ENCODE data around the gene TNPO3.

Gene TNPO3

GRCh38 chr7:128928159-128928813, 126.6 kb downstream of the TNPO3 start:
- H3K9ac ChIP-seq (ENCODE audit: insufficient read length): no peak overlapping the region
- H3K9me3 ChIP-seq (ENCODE audit: low read depth, low read length): no peaks in the 10 kb centered on the region
- no peak for TF ChIP-seq POLR2AphosphoS5 (IDR thresholded peaks at IDR 0.05; ENCODE audit: borderline replicate concordance, low read depth, low read length)
- no peak for TF ChIP-seq EZH2 (IDR thresholded peaks at IDR 0.05)
- no peak for TF ChIP-seq FOXP2 (optimal IDR thresholded peaks at IDR 0.05; ENCODE audit: control extremely low read depth, extremely low read length, insufficient read depth)
- no peaks in the 10 kb centered on the region for H3K36me3 ChIP-seq (ENCODE audit: insufficient read depth, low read length)
- no peak overlapping the region for H3K4me3 ChIP-seq
- DNase-seq (ENCODE audit: low read depth, low spot score): no peak
- H3K27ac ChIP-seq: no peak overlapping the region

- Histone ChIP-seq H3K4me3 (no peak overlapping the region), H3K9ac (ENCODE audit: insufficient read length) (no peak overlapping the region), H3K9me3 (ENCODE audit: low read depth, low read length) (no peaks in the 10 kb centered on the region), H3K36me3 (ENCODE audit: insufficient read depth, low read length) (no peaks in the 10 kb centered on the region), H3K27ac (no peak overlapping the region)
- no peak for DNase-seq (ENCODE audit: low read depth, low spot score)
- no peak for TF ChIP-seq EZH2 (IDR thresholded peaks at IDR 0.05)
- TF ChIP-seq FOXP2 (optimal IDR thresholded peaks at IDR 0.05; ENCODE audit: control extremely low read depth, extremely low read length, insufficient read depth): no peak
- no peak for TF ChIP-seq POLR2AphosphoS5 (IDR thresholded peaks at IDR 0.05; ENCODE audit: borderline replicate concordance, low read depth, low read length)
Observed at GRCh38 chr7:128924707-128925588, 130.0 kb downstream of the TNPO3 start.

- DNase-seq (ENCODE audit: low read depth, low spot score): no peak
- H3K4me3 ChIP-seq: no peak overlapping the region
- no peak for TF ChIP-seq FOXP2 (optimal IDR thresholded peaks at IDR 0.05; ENCODE audit: control extremely low read depth, extremely low read length, insufficient read depth)
- no peak for TF ChIP-seq EZH2 (IDR thresholded peaks at IDR 0.05)
- TF ChIP-seq POLR2AphosphoS5 (IDR thresholded peaks at IDR 0.05; ENCODE audit: borderline replicate concordance, low read depth, low read length): no peak
- H3K27ac ChIP-seq: no peak overlapping the region
- H3K36me3 ChIP-seq (ENCODE audit: insufficient read depth, low read length): no peaks in the 10 kb centered on the region
- no peaks in the 10 kb centered on the region for H3K9me3 ChIP-seq (ENCODE audit: low read depth, low read length)
- no peak overlapping the region for H3K9ac ChIP-seq (ENCODE audit: insufficient read length)
Observed at GRCh38 chr7:128923411-128923800, 131.5 kb downstream of the TNPO3 start.

- Histone ChIP-seq H3K9ac (ENCODE audit: insufficient read length) (no peak overlapping the region), H3K36me3 (ENCODE audit: insufficient read depth, low read length) (no peaks in the 10 kb centered on the region), H3K4me3 (no peak overlapping the region), H3K27ac (no peak overlapping the region), H3K9me3 (ENCODE audit: low read depth, low read length) (no peaks in the 10 kb centered on the region)
- no peak for DNase-seq (ENCODE audit: low read depth, low spot score)
- no peak for TF ChIP-seq POLR2AphosphoS5 (IDR thresholded peaks at IDR 0.05; ENCODE audit: borderline replicate concordance, low read depth, low read length)
- no peak for TF ChIP-seq EZH2 (IDR thresholded peaks at IDR 0.05)
- TF ChIP-seq FOXP2 (optimal IDR thresholded peaks at IDR 0.05; ENCODE audit: control extremely low read depth, extremely low read length, insufficient read depth): no peak
Observed at GRCh38 chr7:128922496-128923410, 132.2 kb downstream of the TNPO3 start.

GRCh38 chr7:128921866-128922440, 133.0 kb downstream of the TNPO3 start:
- no peaks in the 10 kb centered on the region for H3K36me3 ChIP-seq (ENCODE audit: insufficient read depth, low read length)
- no peak overlapping the region for H3K4me3 ChIP-seq
- no peak overlapping the region for H3K27ac ChIP-seq
- H3K9ac ChIP-seq (ENCODE audit: insufficient read length): no peak overlapping the region
- no peak for DNase-seq (ENCODE audit: low read depth, low spot score)
- H3K9me3 ChIP-seq (ENCODE audit: low read depth, low read length): no peaks in the 10 kb centered on the region
- TF ChIP-seq POLR2AphosphoS5 (IDR thresholded peaks at IDR 0.05; ENCODE audit: borderline replicate concordance, low read depth, low read length) (no peak), FOXP2 (optimal IDR thresholded peaks at IDR 0.05; ENCODE audit: control extremely low read depth, extremely low read length, insufficient read depth) (no peak), EZH2 (IDR thresholded peaks at IDR 0.05) (no peak)

GRCh38 chr7:128920913-128921582, 133.9 kb downstream of the TNPO3 start:
- Histone ChIP-seq H3K4me3 (no peak overlapping the region), H3K27ac (no peak overlapping the region), H3K9ac (ENCODE audit: insufficient read length) (no peak overlapping the region), H3K9me3 (ENCODE audit: low read depth, low read length) (no peaks in the 10 kb centered on the region), H3K36me3 (ENCODE audit: insufficient read depth, low read length) (no peaks in the 10 kb centered on the region)
- no peak for DNase-seq (ENCODE audit: low read depth, low spot score)
- TF ChIP-seq POLR2AphosphoS5 (IDR thresholded peaks at IDR 0.05; ENCODE audit: borderline replicate concordance, low read depth, low read length) (no peak), EZH2 (IDR thresholded peaks at IDR 0.05) (no peak), FOXP2 (optimal IDR thresholded peaks at IDR 0.05; ENCODE audit: control extremely low read depth, extremely low read length, insufficient read depth) (no peak)
